T-cell (primary cell): ENCODE data around the gene TUBGCP3. TPM values are rescaled to one million over a fixed set of nuclear protein-coding genes. Genes with fewer than 3 reads are reported as not detected.
A peak's percentile ranks its signal among the peaks of the same experiment; 100 is the strongest.

Source experiments
- ATAC-seq, 4 experiments: fragments of 200-7000 bp in 3 of 4; fragments of 150-1000 bp in 1 of 4; cut with Tn5 transposase; replicated peaks in 1 of 4; 1 replicate in 3 of 4; 2 replicates in 1 of 4; pipeline ENCODE4 v1.10.0; 2021; ENCODE audit warnings: moderate library complexity in 3 of 4, mild to moderate bottlenecking in 2 of 4, moderate number of reproducible peaks in 1 of 4
- CTCF ChIA-PET, 2 donors: fragments of 300-600 bp; sonication (Branson Sonifier 250); formaldehyde crosslinking; loops; one replicate each; lab custom pipeline; 2022; ENCODE audit warnings: antibody characterized with exemption in 2 of 2; lab: Charles Lee
- POLR2A ChIA-PET, 2 donors: fragments of 300-600 bp; sonication (Branson Sonifier 250); formaldehyde crosslinking; loops; one replicate each; lab custom pipeline; 2022; ENCODE audit warnings: antibody characterized with exemption in 2 of 2; lab: Charles Lee
- DNase-seq, 35 experiments: peaks; one replicate each; pipeline versions ENCODE4 v3.0.0 to v3.0.0-alpha.2; 2013 to 2023
- H3K27ac ChIP-seq: one replicate; pipeline ENCODE4 v1.5.1; 2013; ENCODE audit warnings: low read length
- H3K27me3 ChIP-seq, 2 experiments: replicated peaks in 1 of 2; 1 replicate in 1 of 2; 2 replicates in 1 of 2; pipeline versions ENCODE4 v1.6.1 to v1.7.0; 2013; ENCODE audit warnings: low read length in 1 of 2, mixed read lengths in 1 of 2; ENCODE audit not compliant: control insufficient read depth in 2 of 2, insufficient read depth in 2 of 2; ENCODE audit errors: extremely low read depth in 1 of 2
- H3K36me3 ChIP-seq, 2 donors: 1 replicate in 1 of 2; 2 replicates in 1 of 2; pipeline versions ENCODE4 v1.6.1 to v1.7.0; 2013; ENCODE audit warnings: low read length in 1 of 2; ENCODE audit not compliant: control insufficient read depth in 2 of 2, insufficient read depth in 1 of 2; ENCODE audit errors: extremely low read depth in 1 of 2
- H3K4me1 ChIP-seq, 2 experiments: 1 replicate in 1 of 2; 2 replicates in 1 of 2; pipeline versions ENCODE4 v1.6.1 to v1.7.0; 2013; ENCODE audit warnings: low read length in 2 of 2, mixed read lengths in 1 of 2; ENCODE audit not compliant: insufficient read depth in 2 of 2, control insufficient read depth in 1 of 2; ENCODE audit errors: extremely low read depth in 1 of 2
- H3K4me3 ChIP-seq, 2 donors: 1 replicate in 1 of 2; 2 replicates in 1 of 2; pipeline versions ENCODE4 v1.5.1 to v1.7.0; 2013; ENCODE audit warnings: mild to moderate bottlenecking in 2 of 2, low read length in 1 of 2, moderate library complexity in 1 of 2; ENCODE audit not compliant: control insufficient read depth in 1 of 2; ENCODE audit errors: extremely low read depth in 1 of 2
- H3K9me3 ChIP-seq: 2 replicates; pipeline ENCODE4 v1.7.0; 2013
- H3K27ac Mint-ChIP-seq, 2 donors: one replicate each; pipeline ENCODE4 v1.8.0; 2020 to 2021; ENCODE audit warnings: mild to moderate bottlenecking in 2 of 2, mixed read lengths in 2 of 2
- H3K27me3 Mint-ChIP-seq, 2 donors: one replicate each; pipeline ENCODE4 v1.8.0; 2021 to 2022; ENCODE audit warnings: mixed read lengths in 2 of 2
- H3K36me3 Mint-ChIP-seq: one replicate; pipeline ENCODE4 v1.8.0; 2021; ENCODE audit warnings: mixed read lengths
- H3K4me1 Mint-ChIP-seq, 3 donors: one replicate each; pipeline ENCODE4 v1.8.0; 2020 to 2022; ENCODE audit warnings: mixed read lengths in 3 of 3, mild to moderate bottlenecking in 1 of 3
- H3K4me3 Mint-ChIP-seq, 3 donors: one replicate each; pipeline ENCODE4 v1.8.0; 2020 to 2022; ENCODE audit warnings: mild to moderate bottlenecking in 3 of 3, mixed read lengths in 3 of 3, moderate library complexity in 3 of 3
- H3K9me3 Mint-ChIP-seq, 3 donors: one replicate each; pipeline ENCODE4 v1.8.0; 2020 to 2022; ENCODE audit warnings: mixed read lengths in 3 of 3
- WGBS: methylation state at CpG from one replicate; pipeline ENCODE4 v1.1.5; 2013; ENCODE audit warnings: missing lambda C conversion rate; ENCODE audit not compliant: insufficient coverage; 5-methylcytosine and 5-hydroxymethylcytosine counted together
- total RNA-seq, 35 experiments: library from RNA in 6 of 35; stranded (reverse) in 6 of 35; fragments of 120-200 nt in 1 of 35; gene quantifications; one replicate each; pipeline versions ENCODE4 v1.2.1 to v1.2.4 and lab custom pipeline; 2013 to 2026

Gene TUBGCP3
- total RNA-seq, 5 donors from 2014 or later (not counting 1 experiment from before 2014, with no cell fraction given) = 36.2 to 47.2 (median 44.7) TPM

DNA sequence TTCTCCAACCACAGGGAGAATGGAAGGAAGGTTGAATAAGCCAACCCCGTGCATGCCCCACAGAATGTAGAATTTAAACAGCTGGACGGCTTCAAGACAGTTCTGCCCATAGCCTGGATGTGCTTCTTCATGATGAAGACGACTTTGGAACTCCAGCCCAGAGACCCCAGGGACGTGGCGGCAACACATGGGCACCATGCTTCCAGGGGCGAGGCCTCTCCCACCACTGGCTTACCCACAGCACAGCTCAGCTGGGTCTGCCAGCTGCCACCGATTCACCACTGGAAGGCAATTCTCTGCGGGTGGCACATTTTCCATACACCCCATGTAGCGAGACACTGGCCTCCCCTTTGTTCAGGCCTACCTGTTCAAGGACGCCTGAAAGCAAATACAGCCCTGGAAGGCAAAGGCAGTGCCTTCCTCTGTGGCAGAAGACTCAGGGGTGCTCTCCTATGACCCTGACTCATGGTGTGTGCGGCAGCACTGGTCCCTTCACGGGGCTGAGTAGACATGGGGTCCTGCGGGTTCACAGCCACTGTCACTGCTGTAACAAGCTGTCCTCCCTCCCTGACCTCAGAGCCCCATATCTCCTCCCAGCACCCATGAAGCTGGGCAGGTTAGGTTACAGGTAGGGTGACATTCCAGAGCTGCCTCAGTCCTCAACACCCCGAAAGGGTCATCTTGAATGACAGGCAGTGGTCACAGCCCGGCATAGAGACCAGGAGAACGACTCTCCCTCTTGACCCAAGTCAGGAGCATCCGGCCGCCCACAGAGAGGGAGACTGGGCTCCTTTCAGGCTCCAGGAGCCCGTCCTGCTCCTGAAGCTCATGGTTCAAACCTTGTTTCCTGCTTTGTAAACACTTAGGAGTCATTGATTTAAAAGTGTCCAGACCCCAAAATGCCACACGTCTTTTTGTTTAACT lies 139.1 kb downstream of the TUBGCP3 start:
- H3K27ac ChIP-seq = no peak overlapping the region
- H3K27me3 Mint-ChIP-seq = peaks cover 8 to 10% of the 10 kb centered on the region in 2 donors
- H3K9me3 ChIP-seq = no peaks in the 10 kb centered on the region
- H3K27ac Mint-ChIP-seq = no peak overlapping the region
- DNase-seq (peak in 1 of 35 experiments; percentile 17), ATAC-seq (no peak)
- POLR2A ChIA-PET = interaction anchor here in 1 of 2 donors (0.5 kb wide), 1 partner anchor 68 kb away, joined by 3 read pairs; no protein-coding TSS in a partner anchor
- no peak overlapping the region for H3K4me3 Mint-ChIP-seq
- 73% methylated on average over 16 of the region's 20 CpGs for WGBS
- no peaks in the 10 kb centered on the region for H3K9me3 Mint-ChIP-seq
- H3K4me1 Mint-ChIP-seq = no peaks in the 10 kb centered on the region
- H3K27me3 ChIP-seq = peaks cover 0 to 35% of the 10 kb centered on the region in 2 experiments
- CTCF ChIA-PET = no interaction called here
- no peaks in the 10 kb centered on the region for H3K36me3 ChIP-seq
- H3K36me3 Mint-ChIP-seq = no peaks in the 10 kb centered on the region
- H3K4me1 ChIP-seq = peaks cover 0 to 5% of the 10 kb centered on the region in 2 experiments
- no peak overlapping the region for H3K4me3 ChIP-seq

DNA sequence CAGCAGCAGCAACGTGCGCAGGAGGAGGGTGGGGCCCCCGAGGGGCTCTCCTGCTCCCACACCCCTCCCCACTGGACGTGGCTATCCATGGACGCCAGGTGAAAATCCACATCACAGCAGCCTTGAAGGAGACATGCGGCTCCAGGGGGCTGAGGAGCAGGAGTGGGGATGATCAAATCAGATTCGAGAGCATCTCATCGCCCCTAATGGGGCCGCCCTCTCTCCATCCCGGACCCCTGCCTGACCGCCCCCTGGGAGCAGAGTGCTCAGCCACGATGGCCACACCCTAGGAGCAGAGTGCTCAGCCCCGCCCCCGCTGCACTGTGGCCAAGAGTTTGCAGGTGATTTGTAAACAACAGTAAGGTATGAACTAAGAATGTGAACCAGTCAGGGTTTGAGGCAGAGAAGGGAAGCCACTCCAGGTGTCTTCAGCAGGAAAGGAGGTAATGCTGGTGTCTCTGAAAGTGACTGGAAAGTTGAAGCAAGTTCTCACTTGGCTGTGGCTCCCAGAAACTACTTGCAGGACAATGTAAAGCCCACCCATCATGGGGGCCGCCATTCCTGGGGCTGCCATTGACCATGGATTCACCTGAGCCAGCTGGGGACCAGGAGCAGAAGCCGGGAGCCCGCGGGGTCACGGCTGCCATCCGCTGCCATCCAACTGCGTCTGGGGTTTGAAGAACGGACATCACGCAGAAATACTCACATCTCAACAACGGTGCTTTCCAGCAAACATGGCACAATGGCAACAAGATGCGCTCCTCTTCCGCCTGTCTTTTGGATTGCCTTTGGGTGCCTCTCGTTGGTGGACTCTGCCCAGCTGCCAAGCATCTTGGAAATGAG lies 140.0 kb downstream of the TUBGCP3 start:
- WGBS = 91% methylated on average over 16 of the region's 27 CpGs
- POLR2A ChIA-PET = interaction anchor here in 1 of 2 donors (0.5 kb wide), 1 partner anchor 69 kb away, joined by 3 read pairs; no protein-coding TSS in a partner anchor
- Mint-ChIP-seq H3K4me3 (no peak overlapping the region), H3K27ac (no peak overlapping the region), H3K4me1 (peaks cover 0 to 6% (median 6%) of the 10 kb centered on the region in 3 donors), H3K27me3 (peaks cover 16 to 19% of the 10 kb centered on the region in 2 donors), H3K36me3 (no peaks in the 10 kb centered on the region), H3K9me3 (no peaks in the 10 kb centered on the region)
- H3K36me3 ChIP-seq = no peaks in the 10 kb centered on the region
- DNase-seq (peak in 1 of 35 experiments; percentile 21), ATAC-seq (no peak)
- CTCF ChIA-PET = interaction anchor here in 1 of 2 donors (0.5 kb wide), 1 partner anchor 173 kb away, joined by 5 read pairs; no protein-coding TSS in a partner anchor
- no peak overlapping the region for H3K4me3 ChIP-seq
- H3K4me1 ChIP-seq = peaks cover 0 to 6% of the 10 kb centered on the region in 2 experiments
- no peak overlapping the region for H3K27ac ChIP-seq
- peaks cover 0 to 44% of the 10 kb centered on the region in 2 experiments for H3K27me3 ChIP-seq
- no peaks in the 10 kb centered on the region for H3K9me3 ChIP-seq

DNA sequence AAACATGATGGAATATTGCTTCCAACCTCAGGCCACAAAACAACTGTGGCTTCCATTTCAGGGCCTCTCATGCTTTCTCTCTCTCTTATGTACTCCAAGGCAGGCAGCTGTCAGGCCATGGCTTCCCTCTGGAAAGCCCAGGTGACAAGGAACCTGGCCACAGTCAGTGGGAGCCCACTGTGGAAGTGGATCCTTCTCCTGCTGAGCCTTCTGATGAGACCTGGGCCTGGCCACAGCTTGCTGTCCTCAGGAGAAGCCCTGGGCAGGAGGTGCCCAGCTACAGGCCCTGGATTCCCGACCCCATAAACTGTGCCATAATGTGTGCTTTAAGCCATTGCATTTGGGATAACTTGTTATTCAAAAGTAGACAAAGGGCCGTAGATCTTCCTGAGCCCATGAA lies 140.6 kb downstream of the TUBGCP3 start:
- Mint-ChIP-seq H3K9me3 (no peaks in the 10 kb centered on the region), H3K4me3 (no peak overlapping the region), H3K27me3 (peaks cover 16 to 23% of the 10 kb centered on the region in 2 donors), H3K4me1 (peaks cover 0 to 6% (median 6%) of the 10 kb centered on the region in 3 donors), H3K27ac (no peak overlapping the region), H3K36me3 (no peaks in the 10 kb centered on the region)
- ATAC-seq (no peak), DNase-seq (no peak)
- Histone ChIP-seq H3K4me3 (no peak overlapping the region), H3K27me3 (peaks cover 0 to 50% of the 10 kb centered on the region in 2 experiments), H3K4me1 (peaks cover 0 to 6% of the 10 kb centered on the region in 2 experiments), H3K27ac (no peak overlapping the region), H3K36me3 (no peaks in the 10 kb centered on the region), H3K9me3 (no peaks in the 10 kb centered on the region)
- CTCF ChIA-PET = interaction anchor here in 1 of 2 donors (0.5 kb wide), 1 partner anchor 174 kb away, joined by 5 read pairs; no protein-coding TSS in a partner anchor
- 86% methylated on average over 1 of the region's 2 CpGs for WGBS
- POLR2A ChIA-PET = no interaction called here

DNA sequence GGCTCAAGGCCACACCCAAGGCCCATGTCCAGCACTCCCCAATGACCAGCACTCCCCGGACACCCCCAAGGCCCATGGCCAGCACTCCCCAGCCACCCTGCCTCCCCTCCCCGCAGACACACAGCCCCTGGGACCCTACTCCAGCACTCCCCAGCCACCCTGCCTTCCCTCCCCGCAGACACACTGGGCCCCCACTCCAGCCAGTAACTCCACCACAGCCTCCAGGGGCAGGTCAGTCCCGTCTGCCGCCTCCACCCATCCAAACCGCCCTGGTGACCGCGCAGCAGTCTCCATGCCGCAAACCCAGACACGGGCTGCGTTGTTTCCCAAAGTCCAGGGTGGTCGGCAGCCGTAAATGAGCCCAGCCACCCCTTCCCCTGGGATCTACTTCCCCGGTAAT lies 141.1 kb downstream of the TUBGCP3 start:
- no peaks in the 10 kb centered on the region for H3K36me3 ChIP-seq
- POLR2A ChIA-PET = no interaction called here
- Mint-ChIP-seq H3K27me3 (peaks cover 16 to 25% of the 10 kb centered on the region in 2 donors), H3K4me3 (no peak overlapping the region), H3K9me3 (no peaks in the 10 kb centered on the region), H3K36me3 (no peaks in the 10 kb centered on the region), H3K27ac (no peak overlapping the region), H3K4me1 (peaks cover 0 to 6% (median 6%) of the 10 kb centered on the region in 3 donors)
- WGBS = 93% methylated on average over 13 of the region's 14 CpGs
- DNase-seq (peak in 1 of 35 experiments; percentile 14), ATAC-seq (no peak)
- peaks cover 0 to 6% of the 10 kb centered on the region in 2 experiments for H3K4me1 ChIP-seq
- CTCF ChIA-PET = no interaction called here
- no peaks in the 10 kb centered on the region for H3K9me3 ChIP-seq
- H3K27ac ChIP-seq = no peak overlapping the region
- no peak overlapping the region for H3K4me3 ChIP-seq
- peaks cover 0 to 52% of the 10 kb centered on the region in 2 experiments for H3K27me3 ChIP-seq

DNA sequence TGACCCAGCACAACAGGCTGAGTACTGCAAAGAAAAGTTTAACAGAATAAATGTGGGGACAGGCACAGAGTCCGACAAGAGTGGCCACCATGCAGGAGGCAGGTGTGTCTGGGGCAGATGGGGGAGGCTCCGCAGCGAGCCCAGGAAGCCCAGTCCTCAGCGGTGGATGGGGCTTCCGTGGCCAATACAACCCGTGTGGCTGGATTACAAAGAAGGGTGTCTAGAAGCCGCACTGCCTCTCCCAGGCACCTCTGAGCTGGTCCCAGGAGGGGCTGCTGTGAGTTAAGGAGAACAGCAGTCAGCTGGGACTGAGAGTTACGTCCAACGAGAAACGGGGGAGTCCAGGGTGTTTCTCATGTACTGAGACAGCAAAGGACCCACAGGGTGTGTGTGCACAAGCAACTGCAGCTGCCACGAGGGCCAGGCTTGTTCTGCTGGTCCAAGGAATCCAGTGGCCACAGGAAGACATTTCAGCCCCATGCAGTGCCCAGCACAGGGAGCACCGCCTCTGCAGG lies 141.5 kb downstream of the TUBGCP3 start:
- ATAC-seq = no peak
- DNase-seq = peak in 1 of 35 experiments; percentile 10
- CTCF ChIA-PET = no interaction called here
- POLR2A ChIA-PET = no interaction called here
- peaks cover 0 to 6% of the 10 kb centered on the region in 2 experiments for H3K4me1 ChIP-seq
- H3K36me3 ChIP-seq = no peaks in the 10 kb centered on the region
- Mint-ChIP-seq H3K27me3 (peaks cover 16 to 29% of the 10 kb centered on the region in 2 donors), H3K9me3 (no peaks in the 10 kb centered on the region), H3K27ac (no peak overlapping the region), H3K36me3 (no peaks in the 10 kb centered on the region), H3K4me1 (peaks cover 0 to 6% (median 6%) of the 10 kb centered on the region in 3 donors), H3K4me3 (no peak overlapping the region)
- H3K27ac ChIP-seq = no peak overlapping the region
- 68% methylated on average over 12 of the region's 12 CpGs for WGBS
- peaks cover 0 to 52% of the 10 kb centered on the region in 2 experiments for H3K27me3 ChIP-seq
- H3K4me3 ChIP-seq = no peak overlapping the region
- H3K9me3 ChIP-seq = no peaks in the 10 kb centered on the region
